Fibroblast of lung (primary cell): Measurements from ENCODE around the gene RNLS. TPM values are rescaled to one million over a fixed set of nuclear protein-coding genes. Genes with fewer than 3 reads are reported as not detected.
A peak's percentile ranks its signal among the peaks of the same experiment; 100 is the strongest.

Experiments used
- DNase-seq, 2 donors: peaks; one replicate each; pipeline versions ENCODE4 v3.0.0 to v3.0.0-alpha.2; 2010; ENCODE audit warnings: low read depth in 2 of 2
- H2AFZ ChIP-seq: 2 replicates; pipeline ENCODE4 v1.5.1; 2012; ENCODE audit warnings: low read length, control low read depth, inconsistent platforms
- H3K27ac ChIP-seq: 2 replicates; pipeline ENCODE4 v1.5.1; 2011; ENCODE audit warnings: low read length, control low read depth; ENCODE audit not compliant: insufficient read depth
- H3K27me3 ChIP-seq: 2 replicates; pipeline ENCODE4 v1.5.1; 2011; ENCODE audit warnings: mild to moderate bottlenecking, low read length; ENCODE audit not compliant: control insufficient read depth, insufficient read depth
- H3K36me3 ChIP-seq: 2 replicates; pipeline ENCODE4 v1.5.1; 2011; ENCODE audit warnings: low read length; ENCODE audit not compliant: control insufficient read depth, insufficient read depth
- H3K4me1 ChIP-seq: 2 replicates; pipeline ENCODE4 v1.5.1; 2011; ENCODE audit warnings: low read length; ENCODE audit not compliant: control insufficient read depth, insufficient read depth; ENCODE audit errors: extremely low read depth
- H3K4me2 ChIP-seq: 2 replicates; pipeline ENCODE4 v1.5.1; 2011; ENCODE audit warnings: low read length, control low read depth; ENCODE audit not compliant: insufficient read depth; ENCODE audit errors: extremely low read depth
- H3K4me3 ChIP-seq, 4 experiments: fragments of 200-600 bp in 1 of 4; sonication (generic) in 1 of 4; replicated peaks in 1 of 4; 2 replicates each; pipeline ENCODE4 v1.5.1; 2011 to 2016; ENCODE audit warnings: low read length in 4 of 4, low read depth in 3 of 4, mild to moderate bottlenecking in 3 of 4, control low read depth in 2 of 4, inconsistent platforms in 1 of 4, mixed read lengths in 1 of 4; ENCODE audit not compliant: insufficient read depth in 1 of 4; ENCODE audit errors: control extremely low read depth in 1 of 4
- H3K79me2 ChIP-seq: 2 replicates; pipeline ENCODE4 v1.5.1; 2012; ENCODE audit warnings: mild to moderate bottlenecking, low read length, inconsistent platforms; ENCODE audit not compliant: control insufficient read depth, insufficient read depth
- H3K9ac ChIP-seq: 2 replicates; pipeline ENCODE4 v1.5.1; 2011; ENCODE audit warnings: mild to moderate bottlenecking, low read length, control low read depth; ENCODE audit not compliant: insufficient read depth
- H3K9me3 ChIP-seq: 2 replicates; pipeline ENCODE4 v1.5.1; 2012; ENCODE audit warnings: low read depth, low read length; ENCODE audit not compliant: control insufficient read depth, insufficient read depth
- H4K20me1 ChIP-seq: 2 replicates; pipeline ENCODE4 v1.5.1; 2011; ENCODE audit warnings: low read length; ENCODE audit not compliant: control insufficient read depth, insufficient read depth; ENCODE audit errors: extremely low read depth
- EZH2 ChIP-seq: IDR thresholded peaks from 2 replicates; pipeline ENCODE4 v1.5.1; 2012; ENCODE audit warnings: low read length, control low read depth, mild to moderate bottlenecking; ENCODE audit errors: missing control alignments
- polyA plus RNA-seq, 2 donors: library from polyadenylated mRNA; depleted of rRNA in 1 of 2; stranded (reverse) in 1 of 2; unstranded in 1 of 2; fragments of >200 nt; gene quantifications; 2 replicates each; pipeline ENCODE4 v1.2.1, GENCODE V29; 2011 to 2012; ENCODE audit warnings: missing spikeins in 1 of 2
- total RNA-seq: library from RNA; depleted of rRNA; stranded (reverse); fragments of >200 nt; gene quantifications from 2 replicates; pipeline ENCODE4 v1.2.1, GENCODE V29; 2014
- TF ChIP-seq, protein P1 (sequence below), 2 donors: IDR thresholded peaks in 1 of 2; conservative IDR thresholded peaks in 1 of 2; 1 replicate in 1 of 2; 2 replicates in 1 of 2; pipeline ENCODE4 v1.5.1; 2011 to 2012; ENCODE audit warnings: low read length in 2 of 2, control low read depth in 1 of 2, inconsistent platforms in 1 of 2, low read depth in 1 of 2, mild to moderate bottlenecking in 1 of 2

Gene RNLS
- total and polyA plus RNA-seq, 2 donors (not counting 1 experiment from before 2014, with no cell fraction given): 16.5 to 18.4 TPM

DNA sequence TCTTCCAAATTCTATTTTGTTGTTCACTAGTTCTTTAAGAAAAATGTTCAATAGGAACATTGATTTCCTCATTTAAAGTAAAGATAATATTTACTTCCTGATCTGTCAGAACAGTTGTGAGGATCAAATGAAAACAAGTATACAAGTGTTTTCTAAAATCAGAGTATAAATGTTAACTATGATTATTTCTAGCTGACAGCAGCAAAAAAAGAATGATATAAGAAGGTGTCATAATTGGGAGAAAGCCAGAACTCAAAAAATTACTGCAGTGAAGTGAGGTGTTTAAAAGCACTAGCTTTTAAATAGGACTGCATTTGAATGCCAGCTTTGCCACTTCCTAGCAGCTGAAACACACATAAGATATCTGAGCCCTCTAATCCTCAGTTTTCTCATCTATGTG, 283.3 kb downstream of the RNLS start:
- H3K79me2 ChIP-seq: no peaks in the 10 kb centered on the region
- no peak overlapping the region for H3K9ac ChIP-seq
- no peaks in the 10 kb centered on the region for H3K27me3 ChIP-seq
- H3K9me3 ChIP-seq: no peaks in the 10 kb centered on the region
- H2AFZ ChIP-seq: no peak overlapping the region
- TF ChIP-seq, protein P1, sequence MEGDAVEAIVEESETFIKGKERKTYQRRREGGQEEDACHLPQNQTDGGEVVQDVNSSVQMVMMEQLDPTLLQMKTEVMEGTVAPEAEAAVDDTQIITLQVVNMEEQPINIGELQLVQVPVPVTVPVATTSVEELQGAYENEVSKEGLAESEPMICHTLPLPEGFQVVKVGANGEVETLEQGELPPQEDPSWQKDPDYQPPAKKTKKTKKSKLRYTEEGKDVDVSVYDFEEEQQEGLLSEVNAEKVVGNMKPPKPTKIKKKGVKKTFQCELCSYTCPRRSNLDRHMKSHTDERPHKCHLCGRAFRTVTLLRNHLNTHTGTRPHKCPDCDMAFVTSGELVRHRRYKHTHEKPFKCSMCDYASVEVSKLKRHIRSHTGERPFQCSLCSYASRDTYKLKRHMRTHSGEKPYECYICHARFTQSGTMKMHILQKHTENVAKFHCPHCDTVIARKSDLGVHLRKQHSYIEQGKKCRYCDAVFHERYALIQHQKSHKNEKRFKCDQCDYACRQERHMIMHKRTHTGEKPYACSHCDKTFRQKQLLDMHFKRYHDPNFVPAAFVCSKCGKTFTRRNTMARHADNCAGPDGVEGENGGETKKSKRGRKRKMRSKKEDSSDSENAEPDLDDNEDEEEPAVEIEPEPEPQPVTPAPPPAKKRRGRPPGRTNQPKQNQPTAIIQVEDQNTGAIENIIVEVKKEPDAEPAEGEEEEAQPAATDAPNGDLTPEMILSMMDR (conservative IDR thresholded peaks at IDR 0.05 in 1 of 2, IDR thresholded peaks at IDR 0.05 in 1 of 2; ENCODE audit: low read depth in 1 of 2, low read length in 2 of 2): no peak
- TF ChIP-seq EZH2: no peak
- H3K36me3 ChIP-seq: no peaks in the 10 kb centered on the region
- no peaks in the 10 kb centered on the region for H4K20me1 ChIP-seq
- no peaks in the 10 kb centered on the region for H3K4me1 ChIP-seq
- H3K4me3 ChIP-seq: no peak overlapping the region
- H3K4me2 ChIP-seq: no peak overlapping the region
- no peak for DNase-seq
- H3K27ac ChIP-seq: no peak overlapping the region

DNA sequence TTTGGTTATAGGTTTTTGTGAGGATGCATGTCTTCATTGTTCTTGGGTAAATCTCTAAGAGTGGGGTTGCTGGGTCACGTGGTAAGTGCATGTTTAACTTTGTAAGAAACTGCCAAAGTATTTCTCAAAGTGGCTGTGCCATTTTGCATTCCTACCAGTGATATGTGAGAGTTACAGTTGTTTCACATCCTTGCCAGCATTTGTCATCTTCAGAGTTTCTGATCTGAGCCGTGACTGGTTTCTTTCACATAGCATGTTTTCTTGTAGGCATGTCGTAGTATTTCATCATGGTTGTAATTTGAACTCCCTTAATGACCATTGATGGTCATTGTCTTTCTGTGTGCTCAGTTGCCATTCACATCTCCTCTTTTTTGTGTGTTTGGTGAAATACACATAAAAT, 286.0 kb downstream of the RNLS start:
- no peak overlapping the region for H3K9ac ChIP-seq
- H3K27ac ChIP-seq: no peak overlapping the region
- TF ChIP-seq EZH2: no peak
- TF ChIP-seq, protein P1 (conservative IDR thresholded peaks at IDR 0.05 in 1 of 2, IDR thresholded peaks at IDR 0.05 in 1 of 2; ENCODE audit: low read depth in 1 of 2, low read length in 2 of 2): no peak
- no peaks in the 10 kb centered on the region for H4K20me1 ChIP-seq
- no peaks in the 10 kb centered on the region for H3K4me1 ChIP-seq
- no peaks in the 10 kb centered on the region for H3K27me3 ChIP-seq
- H3K9me3 ChIP-seq: no peaks in the 10 kb centered on the region
- no peak overlapping the region for H2AFZ ChIP-seq
- no peak overlapping the region for H3K4me2 ChIP-seq
- DNase-seq: peak in 1 of 2 donors; percentile 49
- H3K4me3 ChIP-seq: no peak overlapping the region
- H3K79me2 ChIP-seq: no peaks in the 10 kb centered on the region
- no peaks in the 10 kb centered on the region for H3K36me3 ChIP-seq

DNA sequence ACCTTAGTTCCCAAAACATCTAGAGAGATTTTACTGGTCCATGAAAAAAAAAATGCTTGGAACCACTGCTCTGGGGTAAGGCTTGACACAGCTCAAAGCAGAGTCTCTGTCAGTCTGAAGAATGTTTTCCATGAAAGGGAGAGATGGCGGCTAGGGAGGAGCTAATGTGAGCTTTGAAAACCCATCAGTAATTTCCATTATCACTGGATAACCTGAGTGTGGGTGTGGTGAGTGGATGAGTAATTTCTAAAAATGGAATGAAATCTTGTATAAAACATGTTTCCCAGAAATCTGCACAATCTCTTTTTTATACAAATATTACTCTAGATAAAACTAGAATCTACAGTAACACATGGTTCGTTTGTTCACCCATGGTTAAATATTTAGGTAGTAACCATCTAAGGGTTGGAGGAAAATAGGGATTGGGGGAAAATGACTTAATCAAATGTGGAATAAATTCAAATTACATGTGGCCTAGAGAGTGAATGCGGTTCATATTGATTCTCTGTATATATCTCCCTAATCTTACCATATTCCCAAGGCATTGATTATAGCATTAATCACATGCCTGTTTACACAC, 289.4 kb downstream of the RNLS start:
- Histone ChIP-seq H3K9ac (no peak overlapping the region), H3K4me1 (no peaks in the 10 kb centered on the region), H3K9me3 (no peaks in the 10 kb centered on the region), H3K4me2 (no peak overlapping the region), H3K27me3 (no peaks in the 10 kb centered on the region), H3K27ac (no peak overlapping the region), H3K79me2 (no peaks in the 10 kb centered on the region), H3K4me3 (no peak overlapping the region), H3K36me3 (no peaks in the 10 kb centered on the region), H2AFZ (no peak overlapping the region), H4K20me1 (no peaks in the 10 kb centered on the region)
- no peak for DNase-seq
- TF ChIP-seq, protein P1 (conservative IDR thresholded peaks at IDR 0.05 in 1 of 2, IDR thresholded peaks at IDR 0.05 in 1 of 2; ENCODE audit: low read depth in 1 of 2, low read length in 2 of 2): no peak
- TF ChIP-seq EZH2: no peak
